Measurements from ENCODE around the gene ANKRD28.

DNA sequence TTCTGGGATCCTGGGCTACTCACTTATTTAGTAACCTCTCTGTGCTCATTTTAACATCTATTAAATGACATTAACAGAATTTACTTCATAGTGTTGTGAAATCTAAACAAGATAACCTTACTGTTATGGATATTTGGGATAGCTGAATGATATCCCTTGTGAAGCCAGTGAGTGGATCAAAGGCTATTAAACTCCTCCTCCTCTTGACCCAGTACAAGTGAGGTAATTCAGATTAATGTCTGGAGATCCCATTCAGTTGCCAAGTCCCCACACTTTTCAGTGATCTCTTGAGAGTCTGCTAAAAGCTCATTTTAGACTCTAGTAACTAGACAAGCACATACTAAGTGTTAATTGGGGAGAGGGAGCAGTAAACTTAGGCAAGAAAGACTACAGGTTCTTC, 2.5 kb upstream of the ANKRD28 start:
- TF ChIP-seq, protein P1, sequence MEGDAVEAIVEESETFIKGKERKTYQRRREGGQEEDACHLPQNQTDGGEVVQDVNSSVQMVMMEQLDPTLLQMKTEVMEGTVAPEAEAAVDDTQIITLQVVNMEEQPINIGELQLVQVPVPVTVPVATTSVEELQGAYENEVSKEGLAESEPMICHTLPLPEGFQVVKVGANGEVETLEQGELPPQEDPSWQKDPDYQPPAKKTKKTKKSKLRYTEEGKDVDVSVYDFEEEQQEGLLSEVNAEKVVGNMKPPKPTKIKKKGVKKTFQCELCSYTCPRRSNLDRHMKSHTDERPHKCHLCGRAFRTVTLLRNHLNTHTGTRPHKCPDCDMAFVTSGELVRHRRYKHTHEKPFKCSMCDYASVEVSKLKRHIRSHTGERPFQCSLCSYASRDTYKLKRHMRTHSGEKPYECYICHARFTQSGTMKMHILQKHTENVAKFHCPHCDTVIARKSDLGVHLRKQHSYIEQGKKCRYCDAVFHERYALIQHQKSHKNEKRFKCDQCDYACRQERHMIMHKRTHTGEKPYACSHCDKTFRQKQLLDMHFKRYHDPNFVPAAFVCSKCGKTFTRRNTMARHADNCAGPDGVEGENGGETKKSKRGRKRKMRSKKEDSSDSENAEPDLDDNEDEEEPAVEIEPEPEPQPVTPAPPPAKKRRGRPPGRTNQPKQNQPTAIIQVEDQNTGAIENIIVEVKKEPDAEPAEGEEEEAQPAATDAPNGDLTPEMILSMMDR (conservative IDR thresholded peaks at IDR 0.05; ENCODE audit: low read length): no peak
- no peak for TF ChIP-seq EZH2phosphoT487 (IDR thresholded peaks at IDR 0.05; ENCODE audit: borderline replicate concordance)
